Activated CD8-positive, alpha-beta memory T cell treated with anti-CD3 and anti-CD28 coated beads, Interleukin-2, amount 50 U/mL, for 24 hours (primary cell): ENCODE data around the gene AGPAT4.
"Not testable (repeated sequence)": the region's sequence is repeated elsewhere in the genome, so short reads cannot be mapped to it uniquely, and the experiment has no call there.

Experiments
- DNase-seq: peaks from one replicate; pipeline ENCODE4 v3.0.0-alpha.2; 2020; ENCODE audit errors: extremely low read depth

The AGPAT4 gene

GRCh38 chr6:161138543-161139303 is 135.1 kb downstream of the AGPAT4 start:
- no peak for DNase-seq

DNA sequence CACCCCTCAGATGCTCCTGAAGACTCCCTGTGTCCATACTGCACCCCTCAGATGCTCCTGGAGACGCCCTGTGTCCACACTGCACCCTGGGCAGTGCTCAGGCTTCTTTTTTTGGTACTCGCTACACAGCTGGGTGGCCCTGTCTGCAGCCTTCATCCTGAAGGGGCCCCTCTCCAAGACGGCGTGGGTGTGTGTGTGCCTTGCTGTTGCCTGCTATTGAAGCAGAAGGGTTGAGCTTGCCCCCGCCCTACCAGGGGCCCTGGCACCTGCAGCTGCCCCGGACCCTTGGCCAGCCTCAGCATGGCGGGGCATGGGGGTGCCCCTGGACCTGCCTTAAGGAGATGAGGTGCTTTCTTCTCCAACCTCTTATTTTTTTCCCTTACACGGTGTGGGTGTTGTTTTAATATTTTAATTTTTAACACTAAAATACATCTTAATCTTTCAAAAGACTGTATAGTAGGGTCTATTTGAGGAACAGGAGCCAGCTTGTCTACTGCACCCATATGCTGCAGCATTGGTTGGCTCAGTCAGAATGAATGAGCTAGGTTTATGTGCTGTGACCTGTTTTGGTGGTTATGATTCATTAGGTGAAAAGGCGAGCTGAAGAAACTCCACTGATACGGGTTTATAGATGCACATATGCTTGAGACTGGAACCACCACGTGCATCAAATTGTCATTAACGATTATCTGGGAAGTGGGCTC is 135.9 kb downstream of the AGPAT4 start:
- DNase-seq: no peak

- DNase-seq: no peak
Observed at GRCh38 chr6:161137320-161137719, 136.5 kb downstream of the AGPAT4 start.

- no peak for DNase-seq
Observed at GRCh38 chr6:161136655-161137054, 137.2 kb downstream of the AGPAT4 start.

DNA sequence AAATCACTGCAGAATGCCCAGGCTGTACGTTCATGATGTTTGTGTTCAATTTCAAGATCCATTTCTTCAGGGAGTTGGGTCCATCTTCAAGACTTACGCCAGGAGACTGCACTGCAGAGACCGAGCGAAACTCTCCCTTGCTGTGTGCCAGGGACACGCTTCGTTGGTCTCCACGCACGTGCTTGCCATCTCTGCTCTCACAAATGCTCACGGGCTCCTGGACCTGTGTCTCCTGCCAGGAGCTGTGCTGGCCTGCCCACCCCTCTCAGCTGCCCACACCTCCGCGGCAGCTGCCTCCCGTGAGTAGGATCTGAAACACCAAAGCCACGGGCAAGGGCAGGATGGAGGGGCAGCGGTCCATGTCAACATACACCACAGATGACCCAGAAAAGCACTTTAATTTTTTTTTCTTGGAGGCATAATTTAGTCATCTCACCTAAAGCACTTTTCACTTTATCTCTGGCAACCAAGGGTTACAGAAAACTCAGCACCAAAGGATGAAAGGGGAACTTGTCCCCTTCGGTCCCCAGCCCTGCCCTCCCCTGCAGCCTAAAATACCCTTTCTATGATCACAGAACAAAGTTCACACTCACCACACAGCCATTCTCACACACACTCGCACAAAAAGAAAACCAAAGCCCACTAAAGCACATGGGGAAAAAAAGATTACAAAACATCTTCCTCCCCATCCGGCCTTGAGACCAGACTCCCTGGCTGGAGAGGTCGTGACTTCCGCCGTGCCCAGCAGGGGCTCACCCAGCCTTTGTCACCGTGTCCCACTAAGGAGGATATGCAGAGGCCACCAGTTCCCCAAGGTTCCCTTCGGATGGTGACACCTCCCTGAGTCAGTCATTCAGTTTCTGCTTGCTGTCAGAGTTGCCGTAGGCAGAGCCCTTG is 137.9 kb downstream of the AGPAT4 start:
- no peak for DNase-seq

GRCh38 chr6:161134550-161135298 is 139.1 kb downstream of the AGPAT4 start:
- DNase-seq: no peak

DNA sequence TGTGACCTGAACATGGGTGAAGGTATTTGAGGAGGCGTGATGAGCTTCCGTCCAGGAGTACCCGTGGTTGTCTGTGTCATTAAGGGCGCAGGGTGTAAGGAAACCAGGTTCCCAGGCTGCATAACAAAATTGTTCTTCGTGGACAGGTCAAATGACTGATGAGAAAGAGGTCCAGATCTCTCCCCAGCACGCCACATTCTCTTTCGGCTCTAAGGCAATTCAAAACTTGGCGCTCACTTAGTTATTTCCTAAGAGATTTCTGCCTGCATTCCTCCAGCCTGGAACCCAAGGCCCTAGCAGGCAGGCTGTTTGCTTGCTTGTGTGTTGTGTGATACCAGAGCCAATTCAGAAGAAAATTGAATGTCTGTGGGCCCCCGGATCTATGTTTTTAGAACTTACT is 139.9 kb downstream of the AGPAT4 start:
- no peak for DNase-seq

GRCh38 chr6:161132384-161132783 is 141.5 kb downstream of the AGPAT4 start:
- DNase-seq: no peak

DNA sequence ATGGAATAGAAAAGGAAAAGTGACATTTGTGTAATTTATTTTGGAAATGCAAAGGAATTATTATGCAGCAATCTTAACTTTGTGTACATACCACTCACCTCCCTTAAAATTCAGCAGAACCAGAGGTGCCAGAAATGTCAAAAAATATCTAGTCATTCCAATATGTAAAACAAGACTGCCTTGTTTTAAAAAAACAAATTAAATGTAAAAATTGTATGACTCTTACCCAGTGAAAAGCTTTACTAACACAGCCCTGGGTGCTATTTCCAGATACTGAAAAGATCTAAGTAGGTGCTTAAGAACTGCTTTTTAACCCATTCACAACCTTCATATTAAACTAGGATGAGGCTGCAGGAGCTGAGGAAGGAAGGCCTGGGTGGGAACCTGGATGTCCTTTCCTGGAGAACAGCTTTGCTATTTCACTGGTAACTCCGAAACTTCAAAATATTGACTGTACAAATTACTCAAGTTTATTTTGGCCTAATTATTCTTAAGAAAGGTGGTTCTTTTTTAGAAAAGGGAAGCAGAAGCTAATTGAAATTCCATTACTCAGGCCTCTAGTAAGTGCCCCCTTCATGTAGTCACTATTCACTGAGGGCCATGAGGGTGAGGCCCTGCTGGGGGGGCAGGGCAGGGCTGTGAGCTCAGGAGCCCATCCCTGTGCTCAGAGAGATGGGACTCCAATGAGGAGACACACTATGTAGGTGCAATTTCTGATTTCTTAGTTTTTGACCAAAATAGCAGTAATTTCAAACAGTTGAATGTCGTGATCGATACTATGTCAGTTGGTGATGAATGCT is 142.7 kb downstream of the AGPAT4 start:
- DNase-seq: no peak

DNA sequence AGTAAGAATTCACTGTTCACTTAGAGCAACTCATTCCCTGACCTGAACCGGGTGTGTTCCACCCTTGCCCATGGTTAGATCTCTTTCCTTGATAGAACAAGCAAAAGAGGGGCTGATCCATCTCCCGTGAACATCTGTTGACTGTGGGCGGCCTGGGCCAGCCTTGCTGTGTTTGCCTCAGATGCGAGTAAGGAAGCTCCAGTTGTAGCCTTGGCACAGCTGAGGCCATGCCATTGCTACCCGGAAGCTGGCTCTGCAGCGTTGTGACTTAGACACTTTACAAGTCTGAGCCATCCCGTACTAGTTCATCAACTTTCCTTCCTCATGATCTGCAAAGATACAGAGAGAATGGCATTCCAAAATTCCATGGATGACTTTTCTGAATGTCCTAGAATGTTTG is 143.3 kb downstream of the AGPAT4 start:
- DNase-seq: no peak

DNA sequence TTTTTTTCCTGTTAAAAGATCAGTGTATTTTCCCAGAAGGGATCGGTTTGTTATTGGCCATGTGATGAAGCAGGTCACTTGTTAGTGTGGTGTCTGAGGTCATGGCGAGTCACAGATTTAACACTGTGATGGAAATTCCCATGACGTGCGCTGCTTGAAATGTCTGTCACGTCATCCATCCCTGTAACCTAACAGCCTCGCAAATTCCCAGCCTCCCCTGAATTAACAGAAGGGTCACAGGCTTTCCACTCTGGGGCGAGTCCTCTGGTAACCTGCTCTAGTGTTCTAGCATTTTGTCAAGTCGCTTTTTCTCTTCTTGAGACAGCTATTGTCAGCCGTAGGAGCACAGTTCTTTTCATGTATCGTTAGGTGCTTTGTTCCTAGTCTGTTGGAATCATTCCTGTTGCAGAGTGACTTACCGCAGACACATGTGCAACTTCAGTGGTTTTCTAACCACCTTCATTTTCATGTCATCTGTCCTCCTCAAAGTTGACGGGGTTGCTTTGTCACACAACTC is 145.1 kb downstream of the AGPAT4 start:
- peak; percentile 10 for DNase-seq

- no peak for DNase-seq
Observed at GRCh38 chr6:161128230-161128629, 145.6 kb downstream of the AGPAT4 start.

DNA sequence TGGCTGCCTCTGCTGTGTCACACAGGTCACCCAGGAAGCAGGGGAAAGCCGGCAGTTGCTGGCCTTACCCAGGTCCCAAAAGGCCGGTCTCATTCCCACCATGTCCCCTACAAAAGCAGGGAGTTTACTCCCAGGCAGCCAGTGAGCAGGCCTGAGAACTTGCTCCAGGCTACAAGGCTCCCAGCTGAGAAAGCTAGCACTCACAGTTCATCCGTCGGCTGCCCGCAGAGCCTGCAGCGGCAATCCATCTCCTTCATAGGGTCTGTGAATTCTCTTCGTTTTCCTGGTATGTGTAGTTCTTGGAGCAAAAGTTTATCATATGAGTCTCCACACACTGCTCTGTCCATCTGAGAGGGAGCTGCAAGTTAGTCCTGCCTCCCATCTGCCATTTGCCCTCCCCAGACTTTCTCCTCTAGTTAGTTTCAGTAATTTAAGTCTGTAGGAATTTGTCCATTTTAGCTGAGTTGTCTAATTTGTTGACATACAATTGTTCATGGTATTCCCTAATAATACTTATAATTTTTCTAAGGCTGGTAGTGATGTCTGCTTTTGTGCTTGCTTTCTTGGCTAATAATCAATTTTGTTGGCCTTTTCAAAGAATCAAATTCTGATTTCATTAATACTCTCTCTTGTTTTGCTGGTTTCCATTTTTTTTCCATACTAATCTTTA is 146.7 kb downstream of the AGPAT4 start:
- no peak for DNase-seq

GRCh38 chr6:161125591-161125990 is 148.3 kb downstream of the AGPAT4 start:
- DNase-seq: no peak

DNA sequence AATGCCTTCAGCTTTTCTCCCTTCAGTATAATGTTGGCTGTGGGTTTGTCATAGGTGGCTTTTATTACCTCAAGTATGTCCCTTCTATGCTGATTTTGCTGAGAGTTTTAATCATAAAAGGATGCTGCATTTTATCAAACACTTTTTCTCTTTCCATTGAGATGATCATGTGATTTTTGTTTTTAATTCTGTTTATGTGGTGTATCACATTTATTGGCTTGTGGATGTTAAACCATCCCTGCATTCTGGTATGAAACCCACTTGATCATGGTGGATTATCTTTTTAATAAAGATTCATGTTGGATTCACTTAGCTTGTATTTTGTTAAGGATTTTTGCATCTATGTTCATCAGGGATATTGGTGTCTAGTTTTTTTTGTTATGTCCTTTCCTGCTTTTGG is 150.5 kb downstream of the AGPAT4 start:
- DNase-seq: not testable (repeated sequence)

GRCh38 chr6:161117942-161118341 is 155.9 kb downstream of the AGPAT4 start:
- no peak for DNase-seq

GRCh38 chr6:161117308-161117707 is 156.6 kb downstream of the AGPAT4 start:
- DNase-seq: no peak

DNA sequence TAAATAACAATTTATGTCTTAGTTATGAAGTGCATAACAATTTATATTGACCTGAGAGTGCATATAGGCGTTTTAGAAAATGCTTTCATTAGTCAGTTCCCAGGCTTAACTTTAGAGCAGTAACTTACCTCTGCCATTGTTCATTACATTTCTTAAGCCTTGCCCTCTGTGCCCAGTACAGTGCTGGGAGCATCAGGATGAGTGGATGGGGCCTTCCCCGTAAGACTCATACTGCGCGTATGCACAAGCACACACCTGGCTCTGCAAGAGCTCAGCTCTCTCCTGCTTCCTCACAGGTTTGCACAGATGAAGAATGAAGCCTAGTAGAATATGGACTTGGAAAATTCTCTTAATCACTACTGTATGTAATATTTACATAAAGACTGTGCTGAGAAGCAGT is 157.3 kb downstream of the AGPAT4 start:
- DNase-seq: no peak

DNA sequence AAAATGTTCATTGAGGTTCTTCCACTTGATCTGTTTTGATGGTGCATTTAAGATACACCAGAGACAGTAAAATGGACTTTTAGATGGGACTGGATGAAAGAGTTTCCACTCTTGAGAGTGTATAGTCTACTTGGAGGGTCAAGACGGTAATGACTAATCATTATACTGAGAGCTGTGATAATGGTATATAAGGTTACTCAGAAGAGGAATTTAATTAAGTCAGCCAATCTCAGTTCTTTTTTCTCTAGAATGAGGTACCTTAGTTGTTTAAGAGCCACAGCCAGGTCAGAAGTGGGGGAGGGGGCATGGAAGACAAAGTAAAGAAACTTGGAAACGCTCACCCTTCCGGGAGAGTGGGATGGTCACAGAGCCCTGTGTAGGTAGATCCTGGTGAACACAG is 158.4 kb downstream of the AGPAT4 start:
- no peak for DNase-seq

DNA sequence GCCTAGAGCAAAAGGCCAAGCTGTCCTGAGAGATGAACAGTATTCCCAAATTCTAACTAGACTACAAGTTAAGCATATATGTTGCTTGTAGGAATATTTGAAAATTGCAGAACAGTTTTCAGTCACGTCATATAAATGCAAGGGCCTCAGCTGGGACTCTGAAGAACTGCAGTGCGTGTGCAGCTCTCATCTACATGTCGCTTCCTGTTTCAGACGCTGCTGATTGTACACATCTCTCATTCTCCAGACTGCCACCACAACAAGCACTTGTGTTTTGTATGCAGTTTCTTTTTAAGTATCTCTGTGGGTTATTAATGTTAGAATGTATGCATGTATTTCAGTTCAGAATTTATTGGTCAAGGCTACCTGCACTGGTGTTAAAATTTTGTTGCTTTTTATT is 162.6 kb downstream of the AGPAT4 start:
- DNase-seq: no peak
